HEK293 (cell line): Measurements from ENCODE around the gene ASXL3.

Experiments
- HOXC10 ChIP-seq: sonication (generic); formaldehyde crosslinking; IDR thresholded peaks from 2 replicates; pipeline ENCODE4 v1.8.1; 2023; ENCODE audit warnings: mild to moderate bottlenecking, missing genetic modification reagents
- KLF1 ChIP-seq: fragments of 450-650 bp; formaldehyde crosslinking; IDR thresholded peaks from 2 replicates; pipeline ENCODE4 v1.5.1; 2016; ENCODE audit warnings: missing biosample characterization, missing genetic modification characterization
- KLF17 ChIP-seq: fragments of 450-650 bp; formaldehyde crosslinking; IDR thresholded peaks from 2 replicates; pipeline ENCODE4 v1.5.1; 2016; ENCODE audit warnings: missing biosample characterization, missing genetic modification characterization
- PRDM1 ChIP-seq: fragments of 450-650 bp; formaldehyde crosslinking; IDR thresholded peaks from 2 replicates; pipeline ENCODE4; 2016; ENCODE audit warnings: missing biosample characterization, missing genetic modification characterization
- PRDM4 ChIP-seq: fragments of 450-650 bp; formaldehyde crosslinking; IDR thresholded peaks from 2 replicates; pipeline ENCODE4 v1.5.1; 2017; ENCODE audit warnings: missing biosample characterization, missing genetic modification characterization
- PRDM6 ChIP-seq: fragments of 450-650 bp; formaldehyde crosslinking; IDR thresholded peaks from 2 replicates; pipeline ENCODE4 v1.5.1; 2017; ENCODE audit warnings: missing biosample characterization, missing genetic modification characterization
- REST ChIP-seq: fragments of 450-650 bp; formaldehyde crosslinking; IDR thresholded peaks from 2 replicates; pipeline ENCODE4 v1.5.1; 2016; ENCODE audit warnings: missing biosample characterization, missing genetic modification characterization
- ZBTB1 ChIP-seq: fragments of 450-650 bp; formaldehyde crosslinking; IDR thresholded peaks from 2 replicates; pipeline ENCODE4 v1.5.1; 2016; ENCODE audit warnings: missing biosample characterization, missing genetic modification characterization
- ZBTB10 ChIP-seq: fragments of 450-650 bp; formaldehyde crosslinking; IDR thresholded peaks from 2 replicates; pipeline ENCODE4 v1.5.1; 2016; ENCODE audit warnings: missing biosample characterization, missing genetic modification characterization
- ZEB2 ChIP-seq: fragments of 450-650 bp; formaldehyde crosslinking; IDR thresholded peaks from 2 replicates; pipeline ENCODE4 v1.5.1; 2016; ENCODE audit warnings: missing biosample characterization, missing genetic modification characterization
- ZFP69B ChIP-seq: fragments of 450-650 bp; formaldehyde crosslinking; IDR thresholded peaks from 2 replicates; pipeline ENCODE4 v1.5.1; 2016; ENCODE audit warnings: missing biosample characterization, missing genetic modification characterization
- ZIC2 ChIP-seq: fragments of 450-650 bp; formaldehyde crosslinking; IDR thresholded peaks from 2 replicates; pipeline ENCODE4 v1.5.1; 2016; ENCODE audit warnings: missing biosample characterization, missing genetic modification characterization
- ZNF148 ChIP-seq: fragments of 450-650 bp; formaldehyde crosslinking; IDR thresholded peaks from 2 replicates; pipeline ENCODE4 v1.5.0; 2017; ENCODE audit warnings: missing biosample characterization, missing genetic modification characterization, borderline replicate concordance
- ZNF175 ChIP-seq: fragments of 450-650 bp; formaldehyde crosslinking; IDR thresholded peaks from 2 replicates; pipeline ENCODE4 v1.5.1; 2016; ENCODE audit warnings: missing biosample characterization, missing genetic modification characterization
- ZNF221 ChIP-seq: fragments of 450-650 bp; formaldehyde crosslinking; IDR thresholded peaks from 2 replicates; pipeline ENCODE4 v1.5.1; 2017; ENCODE audit warnings: missing biosample characterization, missing genetic modification characterization, borderline replicate concordance
- ZNF23 ChIP-seq: fragments of 450-650 bp; formaldehyde crosslinking; IDR thresholded peaks from 2 replicates; pipeline ENCODE4 v1.5.1; 2016; ENCODE audit warnings: missing biosample characterization, missing genetic modification characterization, borderline replicate concordance
- ZNF274 ChIP-seq, 2 experiments: fragments of 200-500 bp in 1 of 2; fragments of 450-650 bp in 1 of 2; sonication (Bioruptor generic) in 1 of 2; formaldehyde crosslinking in 1 of 2; IDR thresholded peaks; 2 replicates each; pipeline versions ENCODE4 v1.5.1 to v1.6.1; 2014 to 2016; ENCODE audit warnings: borderline replicate concordance in 1 of 2, inconsistent platforms in 1 of 2, low read length in 1 of 2, missing biosample characterization in 1 of 2, missing genetic modification characterization in 1 of 2
- ZNF311 ChIP-seq: fragments of 450-650 bp; formaldehyde crosslinking; IDR thresholded peaks from 2 replicates; pipeline ENCODE4 v1.5.1; 2017; ENCODE audit warnings: missing biosample characterization, missing genetic modification characterization, borderline replicate concordance
- ZNF37A ChIP-seq: fragments of 450-650 bp; IDR thresholded peaks from 2 replicates; pipeline ENCODE4 v1.5.1; 2018; ENCODE audit warnings: missing biosample characterization, missing genetic modification characterization
- ZNF626 ChIP-seq: fragments of 450-650 bp; sonication (Bioruptor Pico); formaldehyde crosslinking; IDR thresholded peaks from 2 replicates; pipeline ENCODE4 v1.5.1; 2018; ENCODE audit warnings: missing biosample characterization, missing genetic modification characterization, inconsistent platforms
- ZNF707 ChIP-seq: fragments of 450-650 bp; formaldehyde crosslinking; IDR thresholded peaks from 2 replicates; pipeline ENCODE4 v1.5.1; 2016; ENCODE audit warnings: missing biosample characterization, missing genetic modification characterization
- ZNF792 ChIP-seq: fragments of 450-650 bp; formaldehyde crosslinking; IDR thresholded peaks from 2 replicates; pipeline ENCODE4 v1.5.1; 2016; ENCODE audit warnings: missing biosample characterization, missing genetic modification characterization
- ZSCAN16 ChIP-seq: fragments of 450-650 bp; formaldehyde crosslinking; IDR thresholded peaks from 2 replicates; pipeline ENCODE4 v1.5.1; 2016; ENCODE audit warnings: missing biosample characterization, missing genetic modification characterization
- ZSCAN30 ChIP-seq: fragments of 450-650 bp; IDR thresholded peaks from 2 replicates; pipeline ENCODE4 v1.5.1; 2018; ENCODE audit warnings: missing biosample characterization, mild to moderate bottlenecking, missing genetic modification characterization, moderate library complexity
- ZXDB ChIP-seq: fragments of 450-650 bp; formaldehyde crosslinking; IDR thresholded peaks from 2 replicates; pipeline ENCODE4 v1.5.1; 2016; ENCODE audit warnings: missing biosample characterization, missing genetic modification characterization

ASXL3 gene

GRCh38 chr18:33579349-33580215, 1.6 kb downstream of the ASXL3 start (continued):
- TF ChIP-seq PRDM4 (tag by site-specific recombination) (no peak), ZNF37A (tag by site-specific recombination) (no peak), PRDM6 (peak; percentile 62), KLF1 (tag by site-specific recombination) (no peak; the same call in 1 of the 2 replicates), ZSCAN30 (peak; percentile 76), ZBTB1 (tag by site-specific recombination) (no peak), ZSCAN16 (tag by site-specific recombination) (0 out of 2 replicates have a peak, but pooled peaks have one; percentile 18), KLF17 (no peak), ZNF311 (tag by site-specific recombination) (no peak), ZNF792 (tag by site-specific recombination) (no peak; the same call in 1 of the 2 replicates), ZNF148 (tag by site-specific recombination) (no peak), PRDM1 (tag by site-specific recombination) (peak; percentile 86; the same call in 1 of the 2 replicates), ZNF274 (IDR thresholded peaks at IDR 0.05; ENCODE audit: low read length) (no peak), ZNF274 (tag by site-specific recombination; IDR thresholded peaks at IDR 0.05; ENCODE audit: borderline replicate concordance) (no peak), ZNF175 (tag by site-specific recombination) (no peak), REST (tag by site-specific recombination) (no peak), ZXDB (tag by site-specific recombination) (no peak), ZNF23 (no peak), ZNF626 (no peak), ZIC2 (tag by site-specific recombination) (no peak), HOXC10 (no peak), ZNF707 (tag by site-specific recombination) (no peak), ZNF221 (tag by site-specific recombination) (no peak), ZEB2 (tag by site-specific recombination) (0 out of 2 replicates have a peak, but pooled peaks have one; percentile 0), ZBTB10 (tag by site-specific recombination) (no peak), ZFP69B (tag by site-specific recombination) (no peak)
